H9 (cell line): ENCODE data around the gene SGMS2. TPM values are rescaled to one million over a fixed set of nuclear protein-coding genes. Genes with fewer than 3 reads are reported as not detected.

Experiments
- DNase-seq: peaks from one replicate; pipeline ENCODE4 v3.0.0-alpha.2; 2017
- H2AFZ ChIP-seq: one replicate; pipeline ENCODE4 v1.6.1; 2013; ENCODE audit warnings: mild to moderate bottlenecking, low read length, control low read depth, moderate library complexity
- H2AK5ac ChIP-seq: 2 replicates; pipeline ENCODE4 v1.6.1; 2013; ENCODE audit warnings: low read length, control low read depth, mixed read lengths; ENCODE audit not compliant: insufficient read length
- H2BK120ac ChIP-seq: one replicate; pipeline ENCODE4 v1.6.1; 2013; ENCODE audit warnings: low read depth, mild to moderate bottlenecking, low read length, control low read depth, inconsistent platforms; ENCODE audit not compliant: poor library complexity, severe bottlenecking
- H2BK12ac ChIP-seq: 2 replicates; pipeline ENCODE4 v1.6.1; 2013; ENCODE audit warnings: low read length, control low read depth, mixed read lengths, low read depth; ENCODE audit not compliant: insufficient read length
- H2BK15ac ChIP-seq: 2 replicates; pipeline ENCODE4 v1.6.1; 2013; ENCODE audit warnings: low read depth, low read length, control low read depth
- H2BK20ac ChIP-seq: one replicate; pipeline ENCODE4 v1.6.1; 2013; ENCODE audit warnings: low read depth, mild to moderate bottlenecking, low read length, control low read depth, inconsistent platforms; ENCODE audit not compliant: poor library complexity, severe bottlenecking
- H2BK5ac ChIP-seq: 2 replicates; pipeline ENCODE4 v1.6.1; 2013; ENCODE audit warnings: low read length, control low read depth, mixed read lengths; ENCODE audit not compliant: insufficient read length
- H3K14ac ChIP-seq: 2 replicates; pipeline ENCODE4 v1.6.1; 2013; ENCODE audit warnings: low read length, control low read depth; ENCODE audit not compliant: insufficient read depth
- H3K18ac ChIP-seq: 2 replicates; pipeline ENCODE4 v1.6.1; 2013; ENCODE audit warnings: low read depth, mild to moderate bottlenecking, mixed read lengths, low read length, control low read depth; ENCODE audit not compliant: insufficient read length
- H3K23ac ChIP-seq: 2 replicates; pipeline ENCODE4 v1.6.1; 2013; ENCODE audit warnings: low read length, control low read depth, mixed read lengths, low read depth; ENCODE audit not compliant: insufficient read length
- H3K23me2 ChIP-seq: 2 replicates; pipeline ENCODE4 v1.6.1; 2013; ENCODE audit warnings: low read depth, mild to moderate bottlenecking, mixed read lengths, low read length, control low read depth; ENCODE audit not compliant: insufficient read length, poor library complexity, severe bottlenecking
- H3K27ac ChIP-seq: 2 replicates; pipeline ENCODE4 v1.5.1; 2013; ENCODE audit warnings: low read length, control low read depth, mixed read lengths, low read depth; ENCODE audit not compliant: insufficient read length
- H3K27me3 ChIP-seq: 2 replicates; pipeline ENCODE4 v1.6.1; 2013; ENCODE audit warnings: low read length, control low read depth, inconsistent platforms; ENCODE audit not compliant: insufficient read depth
- H3K4ac ChIP-seq: 2 replicates; pipeline ENCODE4 v1.6.1; 2013; ENCODE audit warnings: low read depth, mild to moderate bottlenecking, control low read depth, inconsistent platforms, low read length, moderate library complexity
- H3K4me1 ChIP-seq: 2 replicates; pipeline ENCODE4 v1.6.1; 2013; ENCODE audit warnings: low read length, control low read depth, inconsistent platforms; ENCODE audit not compliant: insufficient read depth
- H3K4me2 ChIP-seq: 2 replicates; pipeline ENCODE4 v1.6.1; 2013; ENCODE audit warnings: low read length, control low read depth, mixed read lengths; ENCODE audit not compliant: insufficient read length, insufficient read depth
- H3K56ac ChIP-seq: 2 replicates; pipeline ENCODE4 v1.6.1; 2013; ENCODE audit warnings: low read depth, mild to moderate bottlenecking, mixed read lengths, low read length, control low read depth; ENCODE audit not compliant: insufficient read length
- H3K79me1 ChIP-seq: 2 replicates; pipeline ENCODE4 v1.6.1; 2013; ENCODE audit warnings: low read depth, mild to moderate bottlenecking, moderate library complexity, low read length, control low read depth, inconsistent platforms; ENCODE audit not compliant: insufficient read depth, poor library complexity, severe bottlenecking
- H3K79me2 ChIP-seq: 2 replicates; pipeline ENCODE4 v1.6.1; 2013; ENCODE audit warnings: low read length, control low read depth, inconsistent platforms; ENCODE audit not compliant: insufficient read depth
- H3K9ac ChIP-seq: 2 replicates; pipeline ENCODE4 v1.6.1; 2013; ENCODE audit warnings: low read length, control low read depth, mixed read lengths; ENCODE audit not compliant: insufficient read length; ENCODE audit errors: extremely low read depth
- H3K9me3 ChIP-seq: one replicate; pipeline ENCODE4 v1.6.1; 2013; ENCODE audit warnings: low read depth, low read length, inconsistent platforms; ENCODE audit not compliant: control insufficient read depth
- H3T11ph ChIP-seq: one replicate; pipeline ENCODE4 v1.6.1; 2013; ENCODE audit warnings: mild to moderate bottlenecking, low read length, control low read depth, inconsistent platforms
- H4K20me1 ChIP-seq: one replicate; pipeline ENCODE4 v1.6.1; 2013; ENCODE audit not compliant: control insufficient read depth, insufficient read length, insufficient read depth
- H4K5ac ChIP-seq: 2 replicates; pipeline ENCODE4 v1.6.1; 2013; ENCODE audit warnings: low read depth, mild to moderate bottlenecking, mixed read lengths, low read length, control low read depth; ENCODE audit not compliant: insufficient read length
- H4K8ac ChIP-seq: replicated peaks from 2 replicates; pipeline ENCODE4 v1.6.1; 2013; ENCODE audit warnings: low read length, control low read depth, mixed read lengths, low read depth; ENCODE audit not compliant: insufficient read length
- H4K91ac ChIP-seq: 2 replicates; pipeline ENCODE4 v1.6.1; 2013; ENCODE audit warnings: low read depth, mild to moderate bottlenecking, moderate library complexity, mixed read lengths, low read length, control low read depth; ENCODE audit not compliant: insufficient read length
- H3K27ac Mint-ChIP-seq, 3 experiments: 2 replicates in 2 of 3; 3 replicates in 1 of 3; pipeline ENCODE4 v1.8.0; 2020 to 2021; ENCODE audit warnings: mixed read lengths in 3 of 3, mild to moderate bottlenecking in 1 of 3, moderate library complexity in 1 of 3
- H3K27me3 Mint-ChIP-seq: 2 replicates; pipeline ENCODE4 v1.8.0; 2021; ENCODE audit warnings: low read depth, mild to moderate bottlenecking, moderate library complexity, mixed read lengths
- H3K36me3 Mint-ChIP-seq, 3 experiments: 2 replicates in 2 of 3; 3 replicates in 1 of 3; pipeline ENCODE4 v1.8.0; 2020 to 2021; ENCODE audit warnings: low read depth in 3 of 3, mixed read lengths in 3 of 3; ENCODE audit not compliant: insufficient read depth in 1 of 3
- H3K4me1 Mint-ChIP-seq, 2 experiments: 2 replicates each; pipeline ENCODE4 v1.8.0; 2020; ENCODE audit warnings: mixed read lengths in 2 of 2
- H3K4me3 Mint-ChIP-seq, 2 experiments: 2 replicates in 1 of 2; 3 replicates in 1 of 2; pipeline ENCODE4 v1.8.0; 2020 to 2021; ENCODE audit warnings: mild to moderate bottlenecking in 2 of 2, mixed read lengths in 2 of 2, moderate library complexity in 1 of 2
- H3K9me3 Mint-ChIP-seq, 2 experiments: 2 replicates in 1 of 2; 3 replicates in 1 of 2; pipeline ENCODE4 v1.8.0; 2020; ENCODE audit warnings: mild to moderate bottlenecking in 2 of 2, mixed read lengths in 2 of 2, moderate library complexity in 1 of 2
- WGBS: extraction: QIAGEN DNeasy Blood & Tissue Kit; methylation state at CpG from one replicate; pipeline ENCODE4 v1.1.7; 2013; ENCODE audit warnings: missing lambda C conversion rate, low lambda C conversion rate, mixed read lengths; ENCODE audit not compliant: insufficient read length; ENCODE audit errors: extremely low coverage; 5-methylcytosine and 5-hydroxymethylcytosine counted together
- total RNA-seq: library from RNA; stranded (reverse); gene quantifications from 2 replicates; pipeline ENCODE4 v1.2.1, GENCODE V29; 2021
- TF ChIP-seq, protein P1 (sequence below): fragments of 200-600 bp; sonication (generic); conservative IDR thresholded peaks from 3 replicates; pipeline ENCODE4 v1.8.0; 2021; ENCODE audit warnings: antibody characterized with exemption, mild to moderate bottlenecking

The SGMS2 gene
- total RNA-seq, 1 experiment from 2014 or later = 9.7 TPM

DNA sequence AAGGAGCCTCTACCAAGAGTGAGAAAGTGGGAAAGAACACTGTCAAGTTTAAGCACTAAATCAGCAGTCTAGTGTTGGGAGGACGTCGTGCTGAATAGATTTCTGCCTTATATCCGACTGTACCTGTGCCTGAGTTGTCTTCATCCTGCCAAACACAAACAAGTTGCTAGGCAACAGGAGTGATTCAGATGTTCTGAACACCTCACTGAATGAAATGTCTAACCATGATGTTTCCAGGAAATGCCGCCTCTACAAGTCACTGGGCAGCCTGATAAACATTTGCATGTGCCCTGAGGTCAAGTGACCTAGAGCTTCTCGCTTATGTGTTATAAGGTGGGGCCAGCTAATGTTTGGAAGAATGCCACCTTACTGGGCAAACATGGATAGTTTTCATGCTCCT is 37.9 kb downstream of the SGMS2 start:
- Histone ChIP-seq H3K27me3 (no peaks in the 10 kb centered on the region), H2BK120ac (no peak overlapping the region), H2AK5ac (no peak overlapping the region), H4K5ac (no peak overlapping the region), H3K4me1 (peaks cover 5% of the 10 kb centered on the region; the same call in 1 of the 2 replicates), H3K4me2 (no peak overlapping the region), H3K9me3 (no peaks in the 10 kb centered on the region), H3T11ph (no peak overlapping the region), H2BK20ac (no peak overlapping the region), H3K23me2 (no peaks in the 10 kb centered on the region), H4K20me1 (no peaks in the 10 kb centered on the region), H3K14ac (no peak overlapping the region), H4K91ac (no peak overlapping the region), H3K9ac (no peak overlapping the region), H3K23ac (no peak overlapping the region), H3K27ac (no peak overlapping the region), H3K56ac (no peak overlapping the region), H4K8ac (no peak overlapping the region), H3K79me1 (no peaks in the 10 kb centered on the region), H2BK15ac (no peak overlapping the region), H2BK5ac (no peak overlapping the region), H3K79me2 (no peaks in the 10 kb centered on the region), H3K18ac (no peak overlapping the region), H2AFZ (no peak overlapping the region), H3K4ac (no peak overlapping the region), H2BK12ac (no peak overlapping the region)
- no CpG with 5 or more reads among the region's 5 CpGs for WGBS
- no peak overlapping the region for H3K4me3 Mint-ChIP-seq
- no peak for DNase-seq
- H3K4me1 Mint-ChIP-seq = peaks cover 25 to 31% of the 10 kb centered on the region in 2 experiments
- TF ChIP-seq, protein P1, sequence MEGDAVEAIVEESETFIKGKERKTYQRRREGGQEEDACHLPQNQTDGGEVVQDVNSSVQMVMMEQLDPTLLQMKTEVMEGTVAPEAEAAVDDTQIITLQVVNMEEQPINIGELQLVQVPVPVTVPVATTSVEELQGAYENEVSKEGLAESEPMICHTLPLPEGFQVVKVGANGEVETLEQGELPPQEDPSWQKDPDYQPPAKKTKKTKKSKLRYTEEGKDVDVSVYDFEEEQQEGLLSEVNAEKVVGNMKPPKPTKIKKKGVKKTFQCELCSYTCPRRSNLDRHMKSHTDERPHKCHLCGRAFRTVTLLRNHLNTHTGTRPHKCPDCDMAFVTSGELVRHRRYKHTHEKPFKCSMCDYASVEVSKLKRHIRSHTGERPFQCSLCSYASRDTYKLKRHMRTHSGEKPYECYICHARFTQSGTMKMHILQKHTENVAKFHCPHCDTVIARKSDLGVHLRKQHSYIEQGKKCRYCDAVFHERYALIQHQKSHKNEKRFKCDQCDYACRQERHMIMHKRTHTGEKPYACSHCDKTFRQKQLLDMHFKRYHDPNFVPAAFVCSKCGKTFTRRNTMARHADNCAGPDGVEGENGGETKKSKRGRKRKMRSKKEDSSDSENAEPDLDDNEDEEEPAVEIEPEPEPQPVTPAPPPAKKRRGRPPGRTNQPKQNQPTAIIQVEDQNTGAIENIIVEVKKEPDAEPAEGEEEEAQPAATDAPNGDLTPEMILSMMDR = no peak
- H3K27ac Mint-ChIP-seq = no peak overlapping the region
- no peaks in the 10 kb centered on the region for H3K9me3 Mint-ChIP-seq
- H3K27me3 Mint-ChIP-seq = no peaks in the 10 kb centered on the region
- H3K36me3 Mint-ChIP-seq = no peaks in the 10 kb centered on the region
